H9 (cell line): ENCODE data around the gene PCDHA1. TPM values are rescaled to one million over a fixed set of nuclear protein-coding genes. Genes with fewer than 3 reads are reported as not detected.

Source experiments
- DNase-seq: peaks from one replicate; pipeline ENCODE4 v3.0.0-alpha.2; 2017
- H2AFZ ChIP-seq: one replicate; pipeline ENCODE4 v1.6.1; 2013; ENCODE audit warnings: mild to moderate bottlenecking, low read length, control low read depth, moderate library complexity
- H2AK5ac ChIP-seq: 2 replicates; pipeline ENCODE4 v1.6.1; 2013; ENCODE audit warnings: low read length, control low read depth, mixed read lengths; ENCODE audit not compliant: insufficient read length
- H2BK120ac ChIP-seq: one replicate; pipeline ENCODE4 v1.6.1; 2013; ENCODE audit warnings: low read depth, mild to moderate bottlenecking, low read length, control low read depth, inconsistent platforms; ENCODE audit not compliant: poor library complexity, severe bottlenecking
- H2BK12ac ChIP-seq: 2 replicates; pipeline ENCODE4 v1.6.1; 2013; ENCODE audit warnings: low read length, control low read depth, mixed read lengths, low read depth; ENCODE audit not compliant: insufficient read length
- H2BK15ac ChIP-seq: 2 replicates; pipeline ENCODE4 v1.6.1; 2013; ENCODE audit warnings: low read depth, low read length, control low read depth
- H2BK20ac ChIP-seq: one replicate; pipeline ENCODE4 v1.6.1; 2013; ENCODE audit warnings: low read depth, mild to moderate bottlenecking, low read length, control low read depth, inconsistent platforms; ENCODE audit not compliant: poor library complexity, severe bottlenecking
- H2BK5ac ChIP-seq: 2 replicates; pipeline ENCODE4 v1.6.1; 2013; ENCODE audit warnings: low read length, control low read depth, mixed read lengths; ENCODE audit not compliant: insufficient read length
- H3K14ac ChIP-seq: 2 replicates; pipeline ENCODE4 v1.6.1; 2013; ENCODE audit warnings: low read length, control low read depth; ENCODE audit not compliant: insufficient read depth
- H3K18ac ChIP-seq: 2 replicates; pipeline ENCODE4 v1.6.1; 2013; ENCODE audit warnings: low read depth, mild to moderate bottlenecking, mixed read lengths, low read length, control low read depth; ENCODE audit not compliant: insufficient read length
- H3K23ac ChIP-seq: 2 replicates; pipeline ENCODE4 v1.6.1; 2013; ENCODE audit warnings: low read length, control low read depth, mixed read lengths, low read depth; ENCODE audit not compliant: insufficient read length
- H3K23me2 ChIP-seq: 2 replicates; pipeline ENCODE4 v1.6.1; 2013; ENCODE audit warnings: low read depth, mild to moderate bottlenecking, mixed read lengths, low read length, control low read depth; ENCODE audit not compliant: insufficient read length, poor library complexity, severe bottlenecking
- H3K27ac ChIP-seq: 2 replicates; pipeline ENCODE4 v1.5.1; 2013; ENCODE audit warnings: low read length, control low read depth, mixed read lengths, low read depth; ENCODE audit not compliant: insufficient read length
- H3K27me3 ChIP-seq: 2 replicates; pipeline ENCODE4 v1.6.1; 2013; ENCODE audit warnings: low read length, control low read depth, inconsistent platforms; ENCODE audit not compliant: insufficient read depth
- H3K4ac ChIP-seq: 2 replicates; pipeline ENCODE4 v1.6.1; 2013; ENCODE audit warnings: low read depth, mild to moderate bottlenecking, control low read depth, inconsistent platforms, low read length, moderate library complexity
- H3K4me1 ChIP-seq: 2 replicates; pipeline ENCODE4 v1.6.1; 2013; ENCODE audit warnings: low read length, control low read depth, inconsistent platforms; ENCODE audit not compliant: insufficient read depth
- H3K4me2 ChIP-seq: 2 replicates; pipeline ENCODE4 v1.6.1; 2013; ENCODE audit warnings: low read length, control low read depth, mixed read lengths; ENCODE audit not compliant: insufficient read length, insufficient read depth
- H3K56ac ChIP-seq: 2 replicates; pipeline ENCODE4 v1.6.1; 2013; ENCODE audit warnings: low read depth, mild to moderate bottlenecking, mixed read lengths, low read length, control low read depth; ENCODE audit not compliant: insufficient read length
- H3K79me1 ChIP-seq: 2 replicates; pipeline ENCODE4 v1.6.1; 2013; ENCODE audit warnings: low read depth, mild to moderate bottlenecking, moderate library complexity, low read length, control low read depth, inconsistent platforms; ENCODE audit not compliant: insufficient read depth, poor library complexity, severe bottlenecking
- H3K79me2 ChIP-seq: 2 replicates; pipeline ENCODE4 v1.6.1; 2013; ENCODE audit warnings: low read length, control low read depth, inconsistent platforms; ENCODE audit not compliant: insufficient read depth
- H3K9ac ChIP-seq: 2 replicates; pipeline ENCODE4 v1.6.1; 2013; ENCODE audit warnings: low read length, control low read depth, mixed read lengths; ENCODE audit not compliant: insufficient read length; ENCODE audit errors: extremely low read depth
- H3K9me3 ChIP-seq: one replicate; pipeline ENCODE4 v1.6.1; 2013; ENCODE audit warnings: low read depth, low read length, inconsistent platforms; ENCODE audit not compliant: control insufficient read depth
- H3T11ph ChIP-seq: one replicate; pipeline ENCODE4 v1.6.1; 2013; ENCODE audit warnings: mild to moderate bottlenecking, low read length, control low read depth, inconsistent platforms
- H4K20me1 ChIP-seq: one replicate; pipeline ENCODE4 v1.6.1; 2013; ENCODE audit not compliant: control insufficient read depth, insufficient read length, insufficient read depth
- H4K5ac ChIP-seq: 2 replicates; pipeline ENCODE4 v1.6.1; 2013; ENCODE audit warnings: low read depth, mild to moderate bottlenecking, mixed read lengths, low read length, control low read depth; ENCODE audit not compliant: insufficient read length
- H4K8ac ChIP-seq: replicated peaks from 2 replicates; pipeline ENCODE4 v1.6.1; 2013; ENCODE audit warnings: low read length, control low read depth, mixed read lengths, low read depth; ENCODE audit not compliant: insufficient read length
- H4K91ac ChIP-seq: 2 replicates; pipeline ENCODE4 v1.6.1; 2013; ENCODE audit warnings: low read depth, mild to moderate bottlenecking, moderate library complexity, mixed read lengths, low read length, control low read depth; ENCODE audit not compliant: insufficient read length
- H3K27ac Mint-ChIP-seq, 3 experiments: 2 replicates in 2 of 3; 3 replicates in 1 of 3; pipeline ENCODE4 v1.8.0; 2020 to 2021; ENCODE audit warnings: mixed read lengths in 3 of 3, mild to moderate bottlenecking in 1 of 3, moderate library complexity in 1 of 3
- H3K27me3 Mint-ChIP-seq: 2 replicates; pipeline ENCODE4 v1.8.0; 2021; ENCODE audit warnings: low read depth, mild to moderate bottlenecking, moderate library complexity, mixed read lengths
- H3K36me3 Mint-ChIP-seq, 3 experiments: 2 replicates in 2 of 3; 3 replicates in 1 of 3; pipeline ENCODE4 v1.8.0; 2020 to 2021; ENCODE audit warnings: low read depth in 3 of 3, mixed read lengths in 3 of 3; ENCODE audit not compliant: insufficient read depth in 1 of 3
- H3K4me1 Mint-ChIP-seq, 2 experiments: 2 replicates each; pipeline ENCODE4 v1.8.0; 2020; ENCODE audit warnings: mixed read lengths in 2 of 2
- H3K4me3 Mint-ChIP-seq, 2 experiments: 2 replicates in 1 of 2; 3 replicates in 1 of 2; pipeline ENCODE4 v1.8.0; 2020 to 2021; ENCODE audit warnings: mild to moderate bottlenecking in 2 of 2, mixed read lengths in 2 of 2, moderate library complexity in 1 of 2
- H3K9me3 Mint-ChIP-seq, 2 experiments: 2 replicates in 1 of 2; 3 replicates in 1 of 2; pipeline ENCODE4 v1.8.0; 2020; ENCODE audit warnings: mild to moderate bottlenecking in 2 of 2, mixed read lengths in 2 of 2, moderate library complexity in 1 of 2
- CTCF ChIP-seq: fragments of 200-600 bp; sonication (generic); conservative IDR thresholded peaks from 3 replicates; pipeline ENCODE4 v1.8.0; 2021; ENCODE audit warnings: antibody characterized with exemption, mild to moderate bottlenecking
- WGBS: extraction: QIAGEN DNeasy Blood & Tissue Kit; methylation state at CpG from one replicate; pipeline ENCODE4 v1.1.7; 2013; ENCODE audit warnings: missing lambda C conversion rate, low lambda C conversion rate, mixed read lengths; ENCODE audit not compliant: insufficient read length; ENCODE audit errors: extremely low coverage; 5-methylcytosine and 5-hydroxymethylcytosine counted together
- total RNA-seq: library from RNA; stranded (reverse); gene quantifications from 2 replicates; pipeline ENCODE4 v1.2.1, GENCODE V29; 2021

PCDHA1 gene
- total RNA-seq, 1 experiment from 2014 or later = 0.61 TPM

GRCh38 chr5:140796718-140797095, 10.8 kb downstream of the PCDHA1 start:
- H2BK12ac ChIP-seq = no peak overlapping the region
- H3K27ac ChIP-seq = no peak overlapping the region
- DNase-seq = no peak
- Mint-ChIP-seq H3K27me3 (no peaks in the 10 kb centered on the region), H3K4me3 (no peak overlapping the region), H3K4me1 (no peaks in the 10 kb centered on the region), H3K27ac (no peak overlapping the region), H3K36me3 (peaks cover 2 to 44% (median 23%) of the 10 kb centered on the region in 3 experiments), H3K9me3 (peaks cover 51 to 67% of the 10 kb centered on the region in 2 experiments)
- no peaks in the 10 kb centered on the region for H4K20me1 ChIP-seq
- no peak overlapping the region for H3K4me2 ChIP-seq
- no peaks in the 10 kb centered on the region for H3K4me1 ChIP-seq
- no CpG with 5 or more reads among the region's 39 CpGs for WGBS
- no peak for TF ChIP-seq CTCF
- no peak overlapping the region for H3K9ac ChIP-seq
- H4K8ac ChIP-seq = no peak overlapping the region
- H4K5ac ChIP-seq = no peak overlapping the region
- no peak overlapping the region for H2BK120ac ChIP-seq
- no peak overlapping the region for H2AK5ac ChIP-seq
- no peaks in the 10 kb centered on the region for H3K79me1 ChIP-seq
- no peaks in the 10 kb centered on the region for H3K79me2 ChIP-seq
- no peak overlapping the region for H2BK20ac ChIP-seq
- H2AFZ ChIP-seq = no peak overlapping the region
- no peak overlapping the region for H3K4ac ChIP-seq
- H3K23ac ChIP-seq = no peak overlapping the region
- no peak overlapping the region for H3K18ac ChIP-seq
- H3T11ph ChIP-seq = no peak overlapping the region
- H2BK5ac ChIP-seq = no peak overlapping the region
- no peak overlapping the region for H2BK15ac ChIP-seq
- no peak overlapping the region for H4K91ac ChIP-seq
- peaks cover 2% of the 10 kb centered on the region for H3K23me2 ChIP-seq
- H3K56ac ChIP-seq = no peak overlapping the region
- H3K14ac ChIP-seq = no peak overlapping the region; the same call in 1 of the 2 replicates
- no peaks in the 10 kb centered on the region for H3K27me3 ChIP-seq
- no peaks in the 10 kb centered on the region for H3K9me3 ChIP-seq
